ENCODE data around the gene NRDE2. TPM values are rescaled to one million over a fixed set of nuclear protein-coding genes. Genes with fewer than 3 reads are reported as not detected.

Gene NRDE2
- total and polyA plus RNA-seq, 3 donors from 2014 or later: 16.7 to 34.8 (median 31.3) TPM

- no peak for DNase-seq
- H3K4me3 ChIP-seq: no peak overlapping the region
- H3K36me3 ChIP-seq (ENCODE audit: low read depth, missing control alignments): no peaks in the 10 kb centered on the region
- H3K9me3 ChIP-seq: no peaks in the 10 kb centered on the region
- no peak for TF ChIP-seq POLR2A (IDR thresholded peaks at IDR 0.05)
- no peak for TF ChIP-seq CTCF (IDR thresholded peaks at IDR 0.05)
- no peaks in the 10 kb centered on the region for H3K4me1 ChIP-seq
- WGBS, 2 donors: 87% methylated on average over 4 of the region's 4 CpGs
- no peaks in the 10 kb centered on the region for H3K27me3 ChIP-seq
- intact Hi-C loops (cut with DNase I; ENCODE audit: low total_unique reads): no loop called here
- H3K27ac ChIP-seq: no peak overlapping the region
These were observed 30.8 kb upstream of the NRDE2 start for GRCh38 chr14:90362558-90362896.

- Histone ChIP-seq H3K27me3 (no peaks in the 10 kb centered on the region), H3K27ac (no peak overlapping the region), H3K9me3 (no peaks in the 10 kb centered on the region), H3K4me3 (no peak overlapping the region), H3K36me3 (ENCODE audit: low read depth, missing control alignments) (no peaks in the 10 kb centered on the region), H3K4me1 (no peaks in the 10 kb centered on the region)
- 84 to 87% methylated on average over 7 of the region's 7 CpGs for WGBS, 2 donors
- intact Hi-C loops (cut with DNase I; ENCODE audit: low total_unique reads): no loop called here
- no peak for DNase-seq
- TF ChIP-seq POLR2A (IDR thresholded peaks at IDR 0.05) (no peak), CTCF (IDR thresholded peaks at IDR 0.05) (no peak)
These were observed 30.3 kb upstream of the NRDE2 start for GRCh38 chr14:90361865-90362557.

- Histone ChIP-seq H3K4me3 (no peak overlapping the region), H3K27ac (no peak overlapping the region), H3K9me3 (no peaks in the 10 kb centered on the region), H3K27me3 (no peaks in the 10 kb centered on the region), H3K4me1 (no peaks in the 10 kb centered on the region), H3K36me3 (ENCODE audit: low read depth, missing control alignments) (no peaks in the 10 kb centered on the region)
- WGBS, 2 donors: 82 to 84% methylated on average over 4 of the region's 4 CpGs
- DNase-seq: no peak
- TF ChIP-seq CTCF (IDR thresholded peaks at IDR 0.05) (no peak), POLR2A (IDR thresholded peaks at IDR 0.05) (no peak)
- intact Hi-C loops (cut with DNase I; ENCODE audit: low total_unique reads): no loop called here
These were observed 26.6 kb upstream of the NRDE2 start for GRCh38 chr14:90358359-90358758.

GRCh38 chr14:90356925-90357324, 25.2 kb upstream of the NRDE2 start:
- no peaks in the 10 kb centered on the region for H3K27me3 ChIP-seq
- H3K27ac ChIP-seq: no peak overlapping the region
- intact Hi-C loops (cut with DNase I; ENCODE audit: low total_unique reads): no loop called here
- no peaks in the 10 kb centered on the region for H3K36me3 ChIP-seq (ENCODE audit: low read depth, missing control alignments)
- DNase-seq: no peak
- 77 to 80% methylated on average over 1 of the region's 1 CpG for WGBS, 2 donors
- TF ChIP-seq CTCF (IDR thresholded peaks at IDR 0.05): no peak
- TF ChIP-seq POLR2A (IDR thresholded peaks at IDR 0.05): no peak
- no peaks in the 10 kb centered on the region for H3K9me3 ChIP-seq
- H3K4me1 ChIP-seq: no peaks in the 10 kb centered on the region
- no peak overlapping the region for H3K4me3 ChIP-seq
